GM18526 (cell line): ENCODE measurements around the gene ACKR3.

Source experiments
- POLR2A ChIP-seq: IDR thresholded peaks from 3 replicates; pipeline ENCODE4 v1.6.1; 2011; ENCODE audit not compliant: insufficient read length; ENCODE audit errors: extremely low read depth

ACKR3 gene

GRCh38 chr2:236573066-236573929, 3.7 kb downstream of the ACKR3 start:
- TF ChIP-seq POLR2A: no peak

- no peak for TF ChIP-seq POLR2A
Measured at GRCh38 chr2:236574000-236574399, 4.4 kb downstream of the ACKR3 start.

- no peak for TF ChIP-seq POLR2A
Measured at GRCh38 chr2:236574424-236575145, 5.0 kb downstream of the ACKR3 start.

- TF ChIP-seq POLR2A: no peak
Measured at GRCh38 chr2:236575510-236575909, 5.9 kb downstream of the ACKR3 start.

- TF ChIP-seq POLR2A: no peak
Measured at GRCh38 chr2:236576087-236576486, 6.5 kb downstream of the ACKR3 start.

- no peak for TF ChIP-seq POLR2A
Measured at GRCh38 chr2:236576953-236577352, 7.3 kb downstream of the ACKR3 start.

- TF ChIP-seq POLR2A: no peak
Measured at GRCh38 chr2:236577481-236578410, 8.1 kb downstream of the ACKR3 start.

- no peak for TF ChIP-seq POLR2A
Measured at GRCh38 chr2:236578411-236578846, 8.8 kb downstream of the ACKR3 start.

- TF ChIP-seq POLR2A: no peak
Measured at GRCh38 chr2:236579048-236579745, 9.6 kb downstream of the ACKR3 start.

- TF ChIP-seq POLR2A: no peak
Measured at GRCh38 chr2:236579746-236580315, 10.2 kb downstream of the ACKR3 start.

- no peak for TF ChIP-seq POLR2A
Measured at GRCh38 chr2:236580746-236581355, 11.2 kb downstream of the ACKR3 start.

GRCh38 chr2:236581546-236581945, 11.9 kb downstream of the ACKR3 start:
- TF ChIP-seq POLR2A: no peak

GRCh38 chr2:236582968-236583367, 13.3 kb downstream of the ACKR3 start:
- no peak for TF ChIP-seq POLR2A
